ENCODE measurements around the gene CACNA2D3. TPM values are rescaled to one million over a fixed set of nuclear protein-coding genes. Genes with fewer than 3 reads are reported as not detected.

The CACNA2D3 gene
- polyA plus RNA-seq, 1 donor from 2014 or later, result 26.2 TPM

GRCh38 chr3:54572197-54572895 lies 450.0 kb downstream of the CACNA2D3 start:
- Histone ChIP-seq H3K9me2 (ENCODE audit: insufficient read depth, low read length) (no peaks in the 10 kb centered on the region), H4K20me1 (ENCODE audit: insufficient read depth) (no peaks in the 10 kb centered on the region), H2AFZ (ENCODE audit: low read depth, low read length) (no peak overlapping the region), H3K9me3 (ENCODE audit: low read length) (no peaks in the 10 kb centered on the region), H3K27ac (ENCODE audit: low read length) (no peak overlapping the region), H3K9ac (ENCODE audit: low read length) (no peak overlapping the region), H3K4me3 (ENCODE audit: low read length) (no peak overlapping the region), H3F3A (ENCODE audit: insufficient read depth, low read length, poor library complexity, severe bottlenecking) (no peaks in the 10 kb centered on the region), H3K4me2 (ENCODE audit: low read length) (no peak overlapping the region), H3K79me2 (replicated peaks; ENCODE audit: insufficient read depth, low read length) (no peaks in the 10 kb centered on the region), H3K36me3 (ENCODE audit: insufficient read depth, low read length) (no peaks in the 10 kb centered on the region), H3K27me3 (ENCODE audit: insufficient read depth, low read depth, low read length) (no peaks in the 10 kb centered on the region)
- no peak for TF ChIP-seq EP300 (conservative IDR thresholded peaks at IDR 0.05; ENCODE audit: poor library complexity, severe bottlenecking)
- TF ChIP-seq, protein P1, sequence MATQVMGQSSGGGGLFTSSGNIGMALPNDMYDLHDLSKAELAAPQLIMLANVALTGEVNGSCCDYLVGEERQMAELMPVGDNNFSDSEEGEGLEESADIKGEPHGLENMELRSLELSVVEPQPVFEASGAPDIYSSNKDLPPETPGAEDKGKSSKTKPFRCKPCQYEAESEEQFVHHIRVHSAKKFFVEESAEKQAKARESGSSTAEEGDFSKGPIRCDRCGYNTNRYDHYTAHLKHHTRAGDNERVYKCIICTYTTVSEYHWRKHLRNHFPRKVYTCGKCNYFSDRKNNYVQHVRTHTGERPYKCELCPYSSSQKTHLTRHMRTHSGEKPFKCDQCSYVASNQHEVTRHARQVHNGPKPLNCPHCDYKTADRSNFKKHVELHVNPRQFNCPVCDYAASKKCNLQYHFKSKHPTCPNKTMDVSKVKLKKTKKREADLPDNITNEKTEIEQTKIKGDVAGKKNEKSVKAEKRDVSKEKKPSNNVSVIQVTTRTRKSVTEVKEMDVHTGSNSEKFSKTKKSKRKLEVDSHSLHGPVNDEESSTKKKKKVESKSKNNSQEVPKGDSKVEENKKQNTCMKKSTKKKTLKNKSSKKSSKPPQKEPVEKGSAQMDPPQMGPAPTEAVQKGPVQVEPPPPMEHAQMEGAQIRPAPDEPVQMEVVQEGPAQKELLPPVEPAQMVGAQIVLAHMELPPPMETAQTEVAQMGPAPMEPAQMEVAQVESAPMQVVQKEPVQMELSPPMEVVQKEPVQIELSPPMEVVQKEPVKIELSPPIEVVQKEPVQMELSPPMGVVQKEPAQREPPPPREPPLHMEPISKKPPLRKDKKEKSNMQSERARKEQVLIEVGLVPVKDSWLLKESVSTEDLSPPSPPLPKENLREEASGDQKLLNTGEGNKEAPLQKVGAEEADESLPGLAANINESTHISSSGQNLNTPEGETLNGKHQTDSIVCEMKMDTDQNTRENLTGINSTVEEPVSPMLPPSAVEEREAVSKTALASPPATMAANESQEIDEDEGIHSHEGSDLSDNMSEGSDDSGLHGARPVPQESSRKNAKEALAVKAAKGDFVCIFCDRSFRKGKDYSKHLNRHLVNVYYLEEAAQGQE (IDR thresholded peaks at IDR 0.05; ENCODE audit: borderline replicate concordance), result no peak
- TF ChIP-seq, protein P2, sequence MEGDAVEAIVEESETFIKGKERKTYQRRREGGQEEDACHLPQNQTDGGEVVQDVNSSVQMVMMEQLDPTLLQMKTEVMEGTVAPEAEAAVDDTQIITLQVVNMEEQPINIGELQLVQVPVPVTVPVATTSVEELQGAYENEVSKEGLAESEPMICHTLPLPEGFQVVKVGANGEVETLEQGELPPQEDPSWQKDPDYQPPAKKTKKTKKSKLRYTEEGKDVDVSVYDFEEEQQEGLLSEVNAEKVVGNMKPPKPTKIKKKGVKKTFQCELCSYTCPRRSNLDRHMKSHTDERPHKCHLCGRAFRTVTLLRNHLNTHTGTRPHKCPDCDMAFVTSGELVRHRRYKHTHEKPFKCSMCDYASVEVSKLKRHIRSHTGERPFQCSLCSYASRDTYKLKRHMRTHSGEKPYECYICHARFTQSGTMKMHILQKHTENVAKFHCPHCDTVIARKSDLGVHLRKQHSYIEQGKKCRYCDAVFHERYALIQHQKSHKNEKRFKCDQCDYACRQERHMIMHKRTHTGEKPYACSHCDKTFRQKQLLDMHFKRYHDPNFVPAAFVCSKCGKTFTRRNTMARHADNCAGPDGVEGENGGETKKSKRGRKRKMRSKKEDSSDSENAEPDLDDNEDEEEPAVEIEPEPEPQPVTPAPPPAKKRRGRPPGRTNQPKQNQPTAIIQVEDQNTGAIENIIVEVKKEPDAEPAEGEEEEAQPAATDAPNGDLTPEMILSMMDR (IDR thresholded peaks at IDR 0.05; ENCODE audit: poor library complexity, severe bottlenecking), result no peak
- TF ChIP-seq RAD21 (conservative IDR thresholded peaks at IDR 0.05), result no peak
- no peak for TF ChIP-seq EZH2 (IDR thresholded peaks at IDR 0.05; ENCODE audit: borderline replicate concordance, insufficient read depth, low read length, poor library complexity, severe bottlenecking)
- TF ChIP-seq MXI1 (conservative IDR thresholded peaks at IDR 0.05; ENCODE audit: poor library complexity, severe bottlenecking), result no peak
- no peak for TF ChIP-seq POLR2AphosphoS5 (IDR thresholded peaks at IDR 0.05)
- no peak for TF ChIP-seq SMC3 (conservative IDR thresholded peaks at IDR 0.05; ENCODE audit: poor library complexity)
- TF ChIP-seq TAF1 (IDR thresholded peaks at IDR 0.05; ENCODE audit: low read depth), result no peak

DNA sequence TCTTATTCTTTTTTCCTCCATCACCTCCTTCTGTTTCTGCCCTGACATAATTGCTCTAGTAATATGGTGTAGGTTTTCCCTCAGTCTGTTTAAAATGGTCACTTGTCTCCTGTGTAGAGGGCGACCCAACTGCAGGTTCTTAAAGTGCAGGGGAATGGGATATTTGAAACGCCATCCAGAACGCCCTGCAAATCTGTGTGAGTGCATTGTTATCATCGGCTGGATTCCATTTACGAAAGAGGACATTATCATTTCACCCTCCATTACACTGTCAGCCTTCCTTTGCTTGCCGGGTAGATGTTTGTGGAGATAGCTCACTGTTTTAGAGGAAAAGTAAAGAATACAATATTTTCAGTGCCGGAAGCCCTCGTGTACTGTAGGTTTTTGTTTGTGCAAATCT lies 451.5 kb downstream of the CACNA2D3 start:
- H2AFZ ChIP-seq (ENCODE audit: low read depth, low read length), result no peak overlapping the region
- no peak overlapping the region for H3K4me3 ChIP-seq (ENCODE audit: low read length)
- no peak overlapping the region for H3K4me2 ChIP-seq (ENCODE audit: low read length)
- H3K27ac ChIP-seq (ENCODE audit: low read length), result peak overlapping the region; percentile 18
- H3K27me3 ChIP-seq (ENCODE audit: insufficient read depth, low read depth, low read length), result no peaks in the 10 kb centered on the region
- H3K79me2 ChIP-seq (replicated peaks; ENCODE audit: insufficient read depth, low read length), result no peaks in the 10 kb centered on the region
- no peaks in the 10 kb centered on the region for H3K36me3 ChIP-seq (ENCODE audit: insufficient read depth, low read length)
- TF ChIP-seq POLR2AphosphoS5 (IDR thresholded peaks at IDR 0.05) (peak; percentile 52), SMC3 (conservative IDR thresholded peaks at IDR 0.05; ENCODE audit: poor library complexity) (no peak), EP300 (conservative IDR thresholded peaks at IDR 0.05; ENCODE audit: poor library complexity, severe bottlenecking) (peak; percentile 14)
- TF ChIP-seq, protein P1 (IDR thresholded peaks at IDR 0.05; ENCODE audit: borderline replicate concordance), result peak; percentile 24
- no peaks in the 10 kb centered on the region for H3K9me2 ChIP-seq (ENCODE audit: insufficient read depth, low read length)
- no peaks in the 10 kb centered on the region for H4K20me1 ChIP-seq (ENCODE audit: insufficient read depth)
- H3F3A ChIP-seq (ENCODE audit: insufficient read depth, low read length, poor library complexity, severe bottlenecking), result no peaks in the 10 kb centered on the region
- H3K9me3 ChIP-seq (ENCODE audit: low read length), result no peaks in the 10 kb centered on the region
- H3K9ac ChIP-seq (ENCODE audit: low read length), result no peak overlapping the region

All from neural cell (in vitro differentiated cells).